ENCODE data around the gene GTPBP8.
A peak's percentile ranks its signal among the peaks of the same experiment; 100 is the strongest.
"Not testable (repeated sequence)": the region's sequence is repeated elsewhere in the genome, so short reads cannot be mapped to it uniquely, and the experiment has no call there.

Gene GTPBP8

DNA sequence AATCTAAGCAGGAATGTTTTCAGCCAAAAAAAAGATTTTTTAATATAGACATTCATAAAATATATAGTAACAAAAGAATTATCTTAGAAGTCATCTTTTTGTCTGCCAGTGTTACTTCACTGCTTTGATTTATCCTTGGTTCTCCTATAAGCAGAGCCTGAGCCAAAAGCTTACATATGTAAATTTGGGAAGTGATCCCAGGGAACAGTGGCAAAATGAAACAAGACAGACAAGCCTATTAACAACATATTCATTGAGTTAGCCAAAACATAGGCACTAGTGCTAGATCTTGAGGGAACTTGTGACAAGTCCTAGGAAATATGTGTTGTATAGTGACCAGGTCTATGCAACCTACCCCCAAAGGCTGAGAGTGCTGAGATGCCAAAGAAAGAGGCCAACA, 11.3 kb downstream of the GTPBP8 start:
- DNase-seq, result no peak

DNA sequence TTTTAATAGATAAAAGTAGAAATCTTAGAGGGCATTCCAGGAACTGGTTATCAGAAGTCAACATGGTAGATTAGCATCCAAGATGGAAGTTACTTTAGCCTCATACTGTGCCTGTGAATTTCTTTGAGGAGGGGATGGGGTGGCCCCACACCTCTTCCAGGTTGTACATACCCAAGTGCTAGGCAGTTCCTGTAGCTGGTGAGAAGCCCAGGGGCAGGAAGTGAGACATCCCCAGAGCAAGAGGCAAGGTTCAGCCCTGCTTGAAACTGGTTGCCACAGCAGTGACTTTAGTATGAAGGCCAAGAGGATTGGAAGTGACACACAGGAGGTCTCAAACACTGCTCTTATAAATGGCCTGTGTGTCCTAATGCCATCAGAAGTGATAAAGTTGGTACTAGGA, 11.9 kb downstream of the GTPBP8 start:
- no peak for DNase-seq

GRCh38 chr3:113005611-113006010, 14.8 kb downstream of the GTPBP8 start:
- no peak for DNase-seq

GRCh38 chr3:113006359-113007056, 15.7 kb downstream of the GTPBP8 start:
- no peak for DNase-seq

DNA sequence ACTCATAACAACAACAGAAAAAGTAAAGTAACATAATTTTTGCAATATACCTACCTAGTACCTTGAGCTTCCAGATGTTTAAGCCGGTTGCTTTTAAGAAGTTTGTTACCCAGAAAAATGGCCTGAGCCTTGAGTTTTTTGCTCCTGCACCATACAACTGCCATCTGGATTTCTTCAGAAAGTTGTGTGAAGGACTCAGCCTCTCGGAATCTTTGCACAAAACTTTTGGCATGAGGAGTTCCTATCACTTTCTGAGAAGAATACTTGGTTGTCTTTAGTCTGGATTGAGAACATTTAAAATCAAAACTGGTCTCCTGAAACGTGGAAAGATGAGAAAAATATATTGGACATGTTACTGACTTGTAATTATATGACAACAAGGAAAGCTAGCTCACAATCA, 17.3 kb downstream of the GTPBP8 start:
- no peak for DNase-seq

GRCh38 chr3:113013593-113013992, 22.8 kb downstream of the GTPBP8 start:
- DNase-seq, result no peak

- DNase-seq, result peak in 1 of 2 donors; percentile 23
Observed at GRCh38 chr3:113018536-113019181, 27.9 kb downstream of the GTPBP8 start.

DNA sequence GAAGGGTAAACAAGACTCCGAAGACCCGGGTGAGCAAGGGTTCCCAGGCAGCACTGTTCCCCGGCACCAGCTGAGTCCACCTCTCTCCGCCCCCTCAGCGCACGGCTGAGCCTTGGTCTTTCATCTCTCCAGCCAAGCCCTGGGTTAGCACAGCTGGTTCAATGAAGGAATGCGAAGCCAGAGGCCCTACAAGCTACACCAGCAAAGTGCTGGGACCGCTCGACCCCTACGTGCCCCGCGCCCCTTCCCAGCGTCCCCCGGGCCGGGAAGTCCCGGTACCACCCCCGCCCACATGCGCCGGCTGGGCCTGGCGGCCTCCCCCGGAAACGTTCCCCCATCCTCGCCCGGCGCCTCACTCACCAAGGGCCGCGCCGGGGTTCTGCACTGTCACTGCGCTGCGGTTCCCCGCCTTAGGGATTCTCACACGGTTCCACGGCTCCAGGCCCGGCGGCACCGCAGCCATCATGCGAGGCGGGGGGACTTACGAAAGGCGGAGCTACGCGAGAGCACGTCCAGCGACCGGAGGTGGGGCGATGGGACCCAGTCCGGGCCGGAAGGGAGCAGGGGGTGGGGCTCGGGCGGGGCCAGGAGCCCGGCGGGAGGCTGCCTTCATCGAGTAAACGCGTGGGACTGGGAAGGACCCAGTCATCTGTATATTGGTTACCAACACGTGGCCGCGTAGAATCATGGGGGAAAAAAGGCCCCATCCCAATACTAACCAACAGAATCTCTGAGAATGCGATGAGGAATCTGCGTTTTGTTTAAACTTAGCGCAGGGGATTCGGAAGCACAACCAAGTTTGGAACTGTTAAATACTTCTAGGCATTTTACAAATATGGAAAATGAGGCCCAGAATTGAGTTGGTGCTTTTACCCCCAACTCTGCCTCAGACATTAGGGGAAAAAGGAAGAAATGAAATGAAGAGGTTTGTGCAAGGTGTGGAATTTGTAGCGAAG, 28.7 kb downstream of the GTPBP8 start:
- DNase-seq, result peak; percentile 87 to 88

DNA sequence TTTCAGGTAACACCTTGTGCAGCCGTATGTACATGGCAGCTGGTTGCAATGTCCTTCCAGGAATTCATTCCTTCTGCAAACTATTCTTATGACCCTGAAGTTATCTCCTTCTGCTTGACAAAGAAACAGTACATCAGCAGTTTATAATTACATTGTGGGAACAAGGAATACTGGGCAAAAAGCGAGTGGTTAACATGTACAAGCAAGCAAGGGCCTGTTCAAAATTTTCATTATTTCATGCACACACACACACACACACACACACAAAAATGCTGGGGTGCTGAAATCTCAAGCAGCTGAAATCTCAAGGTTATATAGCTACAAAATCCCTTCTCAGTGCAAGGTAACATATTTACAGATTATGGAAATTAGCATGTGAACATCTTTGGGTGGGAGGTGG, 30.7 kb downstream of the GTPBP8 start:
- no peak for DNase-seq

GRCh38 chr3:113034011-113034410, 43.2 kb downstream of the GTPBP8 start:
- no peak for DNase-seq

- peak; percentile 7 to 42 for DNase-seq
Observed at GRCh38 chr3:113035387-113035982, 44.7 kb downstream of the GTPBP8 start.

- DNase-seq, result no peak
Observed at GRCh38 chr3:113038328-113038727, 47.5 kb downstream of the GTPBP8 start.

- no peak for DNase-seq
Observed at GRCh38 chr3:113039546-113039945, 48.8 kb downstream of the GTPBP8 start.

DNA sequence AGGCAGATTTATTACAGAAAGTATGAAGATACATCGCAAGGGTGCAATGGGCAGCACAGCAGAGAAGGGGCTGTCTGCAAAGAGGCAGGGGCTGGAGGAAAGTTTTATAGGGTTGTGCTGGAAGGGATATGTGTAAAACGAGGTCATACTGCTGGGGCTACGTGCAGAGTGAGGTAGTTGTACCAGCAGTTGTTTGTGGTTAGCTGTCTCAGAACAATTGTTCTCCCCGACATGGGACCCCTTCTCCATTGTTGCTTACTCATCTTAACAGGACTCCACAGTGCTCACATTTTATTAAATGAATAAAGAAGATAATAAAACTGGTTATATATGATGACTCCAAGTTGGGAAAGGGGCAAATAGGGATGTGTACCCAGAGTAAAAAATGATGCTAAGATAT, 49.4 kb downstream of the GTPBP8 start:
- DNase-seq, result no peak

DNA sequence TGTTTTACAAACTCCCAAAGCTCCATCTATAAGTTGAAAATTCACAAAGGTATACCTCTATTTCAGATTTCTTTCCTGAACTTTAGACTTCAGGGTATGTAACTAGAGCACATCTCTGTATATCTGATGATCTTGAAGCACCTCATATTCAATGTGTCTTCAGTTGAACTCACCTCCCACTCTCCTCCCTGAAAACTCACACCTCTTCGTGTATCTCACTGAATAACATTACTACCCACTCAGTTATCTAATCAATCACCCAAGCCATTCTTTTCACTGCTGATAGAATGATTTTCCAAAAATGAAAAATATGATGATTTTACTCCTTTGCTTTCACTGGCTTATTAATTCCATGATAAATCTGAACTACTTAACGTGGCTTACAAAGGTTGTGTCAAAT, 52.9 kb downstream of the GTPBP8 start:
- no peak for DNase-seq

DNA sequence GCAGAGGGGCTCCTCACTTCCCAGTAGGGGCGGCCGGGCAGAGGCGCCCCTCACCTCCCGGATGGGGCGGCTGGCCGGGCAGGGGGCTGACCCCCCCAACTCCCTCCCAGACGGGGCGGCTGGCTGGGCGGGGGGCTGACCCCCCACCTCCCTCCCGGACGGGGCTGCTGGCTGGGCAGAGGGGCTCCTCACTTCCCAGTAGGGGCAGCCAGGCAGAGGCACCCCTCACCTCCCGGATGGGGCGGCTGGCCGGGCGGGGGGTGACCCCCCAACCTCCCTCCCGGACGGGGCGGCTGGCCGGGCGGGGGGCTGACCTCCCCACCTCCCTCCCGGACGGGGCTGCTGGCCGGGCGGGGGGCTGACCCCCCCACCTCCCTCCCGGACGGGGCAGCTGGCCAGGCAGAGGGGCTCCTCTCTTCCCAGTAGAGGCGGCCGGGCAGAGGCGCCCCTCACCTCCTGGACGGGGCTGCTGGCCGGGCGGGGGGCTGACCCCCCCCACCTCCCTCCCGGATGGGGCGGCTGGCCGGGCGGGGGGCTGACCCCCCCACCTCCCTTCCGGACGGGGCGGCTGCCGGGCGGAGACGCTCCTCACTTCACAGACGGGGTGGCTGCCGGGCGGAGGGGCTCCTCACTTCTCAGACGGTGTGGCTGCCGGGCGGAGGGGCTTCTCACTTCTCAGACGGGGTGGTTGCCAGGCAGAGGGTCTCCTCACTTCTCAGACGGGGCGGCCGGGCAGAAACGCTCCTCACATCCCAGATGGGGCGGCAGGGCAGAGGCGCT, 55.6 kb downstream of the GTPBP8 start:
- DNase-seq, result not testable (repeated sequence)

DNA sequence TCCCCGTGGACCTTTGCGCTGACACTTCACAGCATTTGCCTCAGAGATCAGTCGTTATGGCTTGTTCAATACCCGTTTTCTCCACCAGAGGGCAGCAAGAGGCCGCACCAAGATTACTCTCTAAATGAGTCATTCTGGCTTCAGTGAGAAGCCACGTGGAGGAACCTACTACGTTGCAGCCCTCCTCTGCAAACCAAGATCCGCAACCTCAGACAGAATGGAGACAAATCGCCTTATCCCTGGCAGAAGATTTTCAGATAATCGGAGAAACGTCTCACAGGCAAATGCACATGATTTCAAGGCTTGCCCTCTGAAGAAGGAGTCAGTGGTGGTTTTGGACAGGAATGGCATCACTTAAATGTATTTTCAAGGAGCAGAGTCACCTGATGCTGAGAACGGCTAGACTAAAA, 60.5 kb downstream of the GTPBP8 start:
- peak; percentile 85 to 92 for DNase-seq

All from stimulated activated CD4-positive, alpha-beta T cell treated with anti-CD3 and anti-CD28 coated beads, Interleukin-2, amount 100 ng/mL, for 24 hours (primary cell).